T47D (cell line): Measurements from ENCODE around the gene SLC38A1.
"Not testable (repeated sequence)": the region's sequence is repeated elsewhere in the genome, so short reads cannot be mapped to it uniquely, and the experiment has no call there.

ENCODE experiments used
- DNase-seq, 2 experiments: peaks; one replicate each; pipeline versions ENCODE4 v3.0.0 to v3.0.0-alpha.2; 2011 to 2012; ENCODE audit warnings: low read depth in 1 of 2, low spot score in 1 of 2
- JUND ChIP-seq: IDR thresholded peaks from 2 replicates; pipeline ENCODE4 v1.6.1; 2012; ENCODE audit warnings: low read depth
- in situ Hi-C: cut with HindIII; loops from 2 replicates; pipeline ENCODE4 v1.10.0; 2016; ENCODE audit warnings: low sequenced_read_pairs, low pct_unique_long_range_greater_than_20kb

SLC38A1 gene

GRCh38 chr12:46181465-46181864, 87.4 kb downstream of the SLC38A1 start:
- no peak for DNase-seq
- no peak for TF ChIP-seq JUND
- in situ Hi-C loops: no loop called here

- peak; percentile 51 for TF ChIP-seq JUND
- DNase-seq: peak in 1 of 2 experiments; percentile 90
- in situ Hi-C loops: no loop called here
Measured at GRCh38 chr12:46179693-46180452, 89.0 kb downstream of the SLC38A1 start.

- no peak for DNase-seq
- TF ChIP-seq JUND: no peak
- in situ Hi-C loops: no loop called here
Measured at GRCh38 chr12:46177837-46178608, 90.8 kb downstream of the SLC38A1 start.

- in situ Hi-C loops: no loop called here
- TF ChIP-seq JUND: no peak
- DNase-seq: no peak
Measured at GRCh38 chr12:46177025-46177424, 91.8 kb downstream of the SLC38A1 start.

GRCh38 chr12:46174919-46175318, 93.9 kb downstream of the SLC38A1 start:
- DNase-seq: no peak
- no peak for TF ChIP-seq JUND
- in situ Hi-C loops: no loop called here

GRCh38 chr12:46174061-46174662, 94.7 kb downstream of the SLC38A1 start:
- DNase-seq: peak in 1 of 2 experiments; percentile 62
- no peak for TF ChIP-seq JUND
- in situ Hi-C loops: no loop called here

- in situ Hi-C loops: no loop called here
- DNase-seq: no peak
Measured at GRCh38 chr12:46168426-46168825, 100.4 kb downstream of the SLC38A1 start.

GRCh38 chr12:46167412-46167811, 101.4 kb downstream of the SLC38A1 start:
- no peak for TF ChIP-seq JUND
- in situ Hi-C loops: no loop called here
- DNase-seq: no peak

More at GRCh38 chr12:46168426-46168825, 100.4 kb downstream of the SLC38A1 start:
- no peak for TF ChIP-seq JUND

GRCh38 chr12:46165191-46165590, 103.7 kb downstream of the SLC38A1 start:
- DNase-seq: no peak

GRCh38 chr12:46164186-46164761, 104.6 kb downstream of the SLC38A1 start:
- DNase-seq: no peak
- in situ Hi-C loops: no loop called here
- no peak for TF ChIP-seq JUND

More at GRCh38 chr12:46165191-46165590, 103.7 kb downstream of the SLC38A1 start:
- TF ChIP-seq JUND: no peak
- in situ Hi-C loops: no loop called here

GRCh38 chr12:46162549-46163076, 106.2 kb downstream of the SLC38A1 start:
- in situ Hi-C loops: not testable (repeated sequence)

GRCh38 chr12:46160981-46161690, 107.7 kb downstream of the SLC38A1 start:
- TF ChIP-seq JUND: no peak
- in situ Hi-C loops: no loop called here
- no peak for DNase-seq

More at GRCh38 chr12:46162549-46163076, 106.2 kb downstream of the SLC38A1 start:
- DNase-seq: not testable (repeated sequence)
